Sigmoid colon (tissue), 4 donors: ENCODE data around the gene CDCA4.

ENCODE experiments used
- CTCF ChIP-seq, 4 experiments: fragments of 450-650 bp in 3 of 4; fragments of 200-600 bp in 1 of 4; IDR thresholded peaks; one replicate each; pipeline ENCODE4 v1.5.1; 2016 to 2019; ENCODE audit warnings: antibody characterized with exemption in 4 of 4, mild to moderate bottlenecking in 3 of 4, moderate library complexity in 2 of 4
- EP300 ChIP-seq, 4 donors: sonication (generic); formaldehyde crosslinking; IDR thresholded peaks; one replicate each; pipeline ENCODE4 v1.6.1; 2017; ENCODE audit warnings: antibody characterized with exemption in 4 of 4
- POLR2A ChIP-seq, 2 donors: fragments of 450-650 bp; IDR thresholded peaks; one replicate each; pipeline ENCODE4 v1.6.1; 2016; ENCODE audit warnings: antibody characterized with exemption in 2 of 2, mild to moderate bottlenecking in 2 of 2, moderate library complexity in 2 of 2
- POLR2AphosphoS5 ChIP-seq, 4 donors: sonication (generic); formaldehyde crosslinking; IDR thresholded peaks; one replicate each; pipeline ENCODE4 v1.6.1; 2017; ENCODE audit warnings: antibody characterized with exemption in 4 of 4

- TF ChIP-seq CTCF (IDR thresholded peaks at IDR 0.05) (no peak), EP300 (IDR thresholded peaks at IDR 0.05) (no peak), POLR2A (IDR thresholded peaks at IDR 0.05) (no peak), POLR2AphosphoS5 (IDR thresholded peaks at IDR 0.05) (no peak)
Measured at GRCh38 chr14:104986487-104987164, 34.3 kb downstream of the CDCA4 start.
